ENCODE results near the gene ADAMTS19.

The ADAMTS19 gene

DNA sequence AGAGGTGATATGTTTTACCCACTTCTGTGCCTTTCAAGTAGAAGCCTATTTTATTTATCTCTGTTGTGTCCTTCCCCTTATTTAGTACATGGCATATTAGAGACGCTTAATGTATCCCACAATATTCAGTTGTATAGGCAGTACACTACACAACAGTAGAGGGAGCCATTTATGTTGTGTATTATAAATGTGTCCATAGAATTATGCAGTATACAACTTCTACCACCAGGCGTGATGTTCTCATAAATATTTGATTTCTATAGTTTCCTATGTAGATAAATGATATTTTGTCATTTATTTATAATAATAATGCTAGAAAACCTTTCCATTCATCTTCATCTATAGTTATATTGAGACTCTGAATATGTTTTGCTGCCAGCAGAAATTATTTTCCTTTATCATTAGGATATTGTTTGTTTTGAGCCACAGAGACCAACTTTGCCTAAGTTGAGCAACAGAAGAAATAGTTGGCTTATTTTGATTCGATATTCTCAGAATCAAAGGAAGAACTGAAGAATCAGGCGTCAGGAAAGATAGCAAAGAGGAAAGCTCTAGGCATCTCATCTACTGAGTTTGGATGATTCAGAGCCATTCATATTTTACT is 81.7 kb downstream of the ADAMTS19 start:
- H3K4me1 ChIP-seq (ENCODE audit: control insufficient read depth, low read length), result no peaks in the 10 kb centered on the region
- no peaks in the 10 kb centered on the region for H3K9me2 ChIP-seq (replicated peaks; ENCODE audit: control insufficient read depth, low read length)
- no peak overlapping the region for H3K4me3 ChIP-seq (ENCODE audit: low read length)
- H3K27me3 ChIP-seq (ENCODE audit: control insufficient read depth, low read length), result no peaks in the 10 kb centered on the region
- H4K20me1 ChIP-seq (ENCODE audit: control insufficient read depth, insufficient read depth, low read depth, low read length), result no peaks in the 10 kb centered on the region
- no peak for TF ChIP-seq EZH2phosphoT487 (IDR thresholded peaks at IDR 0.05; ENCODE audit: borderline replicate concordance, low read length)
- TF ChIP-seq, protein P1, sequence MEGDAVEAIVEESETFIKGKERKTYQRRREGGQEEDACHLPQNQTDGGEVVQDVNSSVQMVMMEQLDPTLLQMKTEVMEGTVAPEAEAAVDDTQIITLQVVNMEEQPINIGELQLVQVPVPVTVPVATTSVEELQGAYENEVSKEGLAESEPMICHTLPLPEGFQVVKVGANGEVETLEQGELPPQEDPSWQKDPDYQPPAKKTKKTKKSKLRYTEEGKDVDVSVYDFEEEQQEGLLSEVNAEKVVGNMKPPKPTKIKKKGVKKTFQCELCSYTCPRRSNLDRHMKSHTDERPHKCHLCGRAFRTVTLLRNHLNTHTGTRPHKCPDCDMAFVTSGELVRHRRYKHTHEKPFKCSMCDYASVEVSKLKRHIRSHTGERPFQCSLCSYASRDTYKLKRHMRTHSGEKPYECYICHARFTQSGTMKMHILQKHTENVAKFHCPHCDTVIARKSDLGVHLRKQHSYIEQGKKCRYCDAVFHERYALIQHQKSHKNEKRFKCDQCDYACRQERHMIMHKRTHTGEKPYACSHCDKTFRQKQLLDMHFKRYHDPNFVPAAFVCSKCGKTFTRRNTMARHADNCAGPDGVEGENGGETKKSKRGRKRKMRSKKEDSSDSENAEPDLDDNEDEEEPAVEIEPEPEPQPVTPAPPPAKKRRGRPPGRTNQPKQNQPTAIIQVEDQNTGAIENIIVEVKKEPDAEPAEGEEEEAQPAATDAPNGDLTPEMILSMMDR (IDR thresholded peaks at IDR 0.05; ENCODE audit: low read depth, low read length, poor library complexity, severe bottlenecking), result peak; percentile 54
- no peak overlapping the region for H3K27ac ChIP-seq (ENCODE audit: low read depth, low read length)
- no peak overlapping the region for H3K4me2 ChIP-seq (ENCODE audit: low read length)
- no peaks in the 10 kb centered on the region for H3K79me2 ChIP-seq (ENCODE audit: control insufficient read depth, low read length)
- H3K9me3 ChIP-seq (ENCODE audit: control insufficient read depth, insufficient read depth, low read length), result no peaks in the 10 kb centered on the region
- H3K36me3 ChIP-seq (ENCODE audit: control insufficient read depth, low read length), result no peaks in the 10 kb centered on the region
- no peaks in the 10 kb centered on the region for H3F3A ChIP-seq (ENCODE audit: control insufficient read depth, insufficient read depth)

DNA sequence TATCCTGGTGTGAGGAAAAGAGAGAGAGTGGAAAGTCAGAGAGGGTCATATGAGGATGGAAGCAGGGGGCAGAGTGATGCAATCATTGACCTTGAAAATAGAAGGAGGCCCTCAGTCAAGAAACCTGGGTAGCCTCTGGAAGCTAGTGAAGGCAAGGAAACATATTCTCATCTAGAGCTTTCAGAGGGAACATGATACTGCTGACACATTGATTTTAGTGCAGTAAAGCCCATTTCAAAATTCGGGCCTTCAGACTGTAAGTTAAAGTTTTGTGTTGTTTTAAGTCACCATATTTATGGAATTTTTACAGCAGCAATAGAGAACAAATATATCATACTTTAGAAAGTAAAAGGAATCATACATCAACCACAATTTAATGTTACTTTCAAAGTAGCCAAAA is 87.0 kb downstream of the ADAMTS19 start:
- Histone ChIP-seq H3K9me3 (ENCODE audit: control insufficient read depth, insufficient read depth, low read length) (no peaks in the 10 kb centered on the region), H3K36me3 (ENCODE audit: control insufficient read depth, low read length) (no peaks in the 10 kb centered on the region), H3K4me2 (ENCODE audit: low read length) (no peak overlapping the region), H3K79me2 (ENCODE audit: control insufficient read depth, low read length) (no peaks in the 10 kb centered on the region), H3K4me3 (ENCODE audit: low read length) (no peak overlapping the region), H3F3A (ENCODE audit: control insufficient read depth, insufficient read depth) (no peaks in the 10 kb centered on the region), H3K9me2 (replicated peaks; ENCODE audit: control insufficient read depth, low read length) (no peaks in the 10 kb centered on the region; the same call in 1 of the 2 replicates), H3K4me1 (ENCODE audit: control insufficient read depth, low read length) (no peaks in the 10 kb centered on the region), H3K27ac (ENCODE audit: low read depth, low read length) (no peak overlapping the region), H4K20me1 (ENCODE audit: control insufficient read depth, insufficient read depth, low read depth, low read length) (no peaks in the 10 kb centered on the region), H3K27me3 (ENCODE audit: control insufficient read depth, low read length) (no peaks in the 10 kb centered on the region)
- TF ChIP-seq, protein P1 (IDR thresholded peaks at IDR 0.05; ENCODE audit: low read depth, low read length, poor library complexity, severe bottlenecking), result no peak
- no peak for TF ChIP-seq EZH2phosphoT487 (IDR thresholded peaks at IDR 0.05; ENCODE audit: borderline replicate concordance, low read length)

DNA sequence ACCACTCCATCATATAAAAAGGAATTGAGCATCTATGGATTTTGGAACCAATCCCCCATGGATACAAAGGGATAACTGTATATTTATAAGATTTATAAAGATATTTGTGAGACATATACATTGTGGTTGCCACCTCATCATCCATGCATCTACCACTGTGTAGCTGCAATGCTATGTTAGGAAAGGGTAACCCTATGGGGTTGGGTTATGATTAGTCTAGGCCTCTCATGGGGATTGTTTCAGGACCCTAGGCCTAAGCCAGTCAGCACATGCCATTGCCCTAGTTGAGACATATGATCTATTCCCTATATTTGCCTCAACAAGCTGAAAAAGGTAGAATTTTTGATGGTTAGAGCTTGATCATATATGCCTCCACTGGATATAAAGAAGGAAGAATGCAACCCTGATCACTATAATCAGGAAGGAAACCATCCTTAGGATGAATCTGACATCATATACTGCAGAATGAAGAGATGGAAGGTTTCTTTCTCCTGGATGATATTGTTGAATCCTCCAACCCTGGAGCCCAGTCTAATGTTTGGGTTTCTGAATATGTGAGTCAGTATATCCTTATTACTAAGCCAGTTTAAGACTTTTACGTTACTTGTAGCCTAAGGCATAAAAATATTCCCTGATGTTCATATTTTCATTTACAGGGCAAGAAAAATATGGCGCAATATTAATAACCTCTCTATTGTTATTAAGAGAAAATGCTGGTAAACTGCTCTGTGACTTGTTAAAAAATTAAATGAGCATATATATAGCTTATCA is 94.2 kb downstream of the ADAMTS19 start:
- Histone ChIP-seq H3K9me3 (ENCODE audit: control insufficient read depth, insufficient read depth, low read length) (no peaks in the 10 kb centered on the region), H3K27me3 (ENCODE audit: control insufficient read depth, low read length) (no peaks in the 10 kb centered on the region), H3K79me2 (ENCODE audit: control insufficient read depth, low read length) (no peaks in the 10 kb centered on the region), H3K36me3 (ENCODE audit: control insufficient read depth, low read length) (no peaks in the 10 kb centered on the region), H3F3A (ENCODE audit: control insufficient read depth, insufficient read depth) (no peaks in the 10 kb centered on the region), H3K9me2 (replicated peaks; ENCODE audit: control insufficient read depth, low read length) (no peaks in the 10 kb centered on the region), H4K20me1 (ENCODE audit: control insufficient read depth, insufficient read depth, low read depth, low read length) (no peaks in the 10 kb centered on the region), H3K27ac (ENCODE audit: low read depth, low read length) (no peak overlapping the region), H3K4me2 (ENCODE audit: low read length) (no peak overlapping the region), H3K4me3 (ENCODE audit: low read length) (no peak overlapping the region), H3K4me1 (ENCODE audit: control insufficient read depth, low read length) (no peaks in the 10 kb centered on the region)
- no peak for TF ChIP-seq EZH2phosphoT487 (IDR thresholded peaks at IDR 0.05; ENCODE audit: borderline replicate concordance, low read length)

DNA sequence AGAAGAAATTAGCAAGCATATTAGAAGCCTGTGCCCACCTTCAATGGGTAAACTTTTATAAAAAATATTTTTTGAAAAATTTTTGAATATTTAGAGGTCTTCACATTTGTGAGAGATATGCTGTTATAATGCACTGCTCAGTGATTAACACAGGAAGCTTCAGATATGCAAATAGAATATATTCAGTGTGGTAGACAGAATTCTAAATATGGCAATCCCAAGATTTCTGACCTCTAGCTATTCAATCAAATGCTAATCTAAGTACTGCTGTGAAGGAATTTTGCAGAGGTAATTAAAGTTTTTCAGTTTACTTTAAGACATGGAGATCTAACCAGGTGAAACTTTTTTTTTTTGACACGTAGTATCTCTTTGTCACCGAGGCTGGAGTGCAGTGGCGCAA is 103.5 kb downstream of the ADAMTS19 start:
- no peaks in the 10 kb centered on the region for H4K20me1 ChIP-seq (ENCODE audit: control insufficient read depth, insufficient read depth, low read depth, low read length)
- H3K79me2 ChIP-seq (ENCODE audit: control insufficient read depth, low read length), result no peaks in the 10 kb centered on the region
- H3K27me3 ChIP-seq (ENCODE audit: control insufficient read depth, low read length), result no peaks in the 10 kb centered on the region
- no peak overlapping the region for H3K4me2 ChIP-seq (ENCODE audit: low read length)
- H3K9me2 ChIP-seq (replicated peaks; ENCODE audit: control insufficient read depth, low read length), result no peaks in the 10 kb centered on the region
- no peaks in the 10 kb centered on the region for H3K4me1 ChIP-seq (ENCODE audit: control insufficient read depth, low read length)
- TF ChIP-seq EZH2phosphoT487 (IDR thresholded peaks at IDR 0.05; ENCODE audit: borderline replicate concordance, low read length), result no peak
- TF ChIP-seq, protein P1 (IDR thresholded peaks at IDR 0.05; ENCODE audit: low read depth, low read length, poor library complexity, severe bottlenecking), result no peak
- H3K9me3 ChIP-seq (ENCODE audit: control insufficient read depth, insufficient read depth, low read length), result no peaks in the 10 kb centered on the region
- no peak overlapping the region for H3K27ac ChIP-seq (ENCODE audit: low read depth, low read length)
- no peak overlapping the region for H3K4me3 ChIP-seq (ENCODE audit: low read length)
- H3F3A ChIP-seq (ENCODE audit: control insufficient read depth, insufficient read depth), result no peaks in the 10 kb centered on the region
- no peaks in the 10 kb centered on the region for H3K36me3 ChIP-seq (ENCODE audit: control insufficient read depth, low read length)
